HG03439 (cell line): ENCODE measurements around the gene SETD1A.

Experiments
- ATAC-seq: cut with Tn5 transposase; IDR thresholded peaks from one replicate; pipeline ENCODE4 v1.9.1; 2021; ENCODE audit warnings: mild to moderate bottlenecking, moderate library complexity; ENCODE audit not compliant: unreplicated experiment

The SETD1A gene

GRCh38 chr16:30957456-30958174, at the start of gene SETD1A:
TSS of gene SETD1A (plus strand) at chr16:30957754. CDS start at chr16:30958732, 978 bp downstream.
- ATAC-seq: peak; percentile 73

- ATAC-seq: no peak
These were observed 47.0 kb upstream of the SETD1A start for GRCh38 chr16:30910427-30911029.

DNA sequence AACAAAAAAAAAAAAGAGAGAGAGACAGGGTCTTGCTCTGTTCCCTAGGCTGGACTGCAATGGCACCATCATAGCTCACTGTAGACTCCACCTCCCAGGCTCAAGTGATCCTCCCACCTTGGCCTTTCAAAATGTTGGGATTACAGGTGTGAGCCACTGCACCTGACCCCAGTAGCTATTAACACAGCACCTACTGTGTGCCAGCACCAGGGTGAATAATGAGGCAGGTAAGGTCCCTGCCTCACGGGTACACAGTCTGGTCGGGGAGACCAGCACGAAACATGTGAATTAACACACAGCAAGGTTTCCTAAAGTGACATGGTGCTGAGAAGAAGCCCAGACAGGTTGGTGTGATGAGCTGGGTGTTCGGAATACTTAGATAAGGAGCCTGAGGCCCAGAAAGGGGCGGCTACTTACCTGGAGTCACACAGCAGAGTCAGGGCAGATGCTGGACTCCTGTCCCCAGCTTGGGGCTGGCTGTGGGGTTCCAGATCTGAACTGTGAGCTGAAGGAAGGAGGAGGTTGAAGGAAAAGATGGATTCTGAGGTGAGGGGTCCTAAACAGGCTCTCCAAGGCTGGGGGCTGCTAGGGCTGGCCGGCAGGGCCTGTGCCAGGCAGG, 44.7 kb upstream of the SETD1A start:
- no peak for ATAC-seq

DNA sequence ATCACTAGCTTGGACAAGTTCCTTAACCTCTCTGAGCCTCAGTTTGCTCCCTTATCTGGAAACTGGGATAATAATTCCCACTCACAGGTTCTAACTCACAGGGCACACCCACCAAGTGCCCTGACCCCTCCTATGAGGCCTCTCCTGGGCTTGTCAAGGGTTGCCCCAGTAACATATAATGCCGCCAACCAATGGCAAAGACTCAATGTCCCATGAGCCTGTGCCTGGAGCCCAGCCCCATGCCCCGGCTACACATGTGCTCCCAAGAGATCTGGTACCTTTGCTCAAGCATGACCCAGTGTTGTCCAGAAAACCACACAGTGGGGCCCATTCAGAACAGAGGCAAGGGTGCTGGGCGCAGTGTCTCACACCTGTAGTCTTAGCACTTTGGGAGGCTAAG, 42.7 kb upstream of the SETD1A start:
- no peak for ATAC-seq

DNA sequence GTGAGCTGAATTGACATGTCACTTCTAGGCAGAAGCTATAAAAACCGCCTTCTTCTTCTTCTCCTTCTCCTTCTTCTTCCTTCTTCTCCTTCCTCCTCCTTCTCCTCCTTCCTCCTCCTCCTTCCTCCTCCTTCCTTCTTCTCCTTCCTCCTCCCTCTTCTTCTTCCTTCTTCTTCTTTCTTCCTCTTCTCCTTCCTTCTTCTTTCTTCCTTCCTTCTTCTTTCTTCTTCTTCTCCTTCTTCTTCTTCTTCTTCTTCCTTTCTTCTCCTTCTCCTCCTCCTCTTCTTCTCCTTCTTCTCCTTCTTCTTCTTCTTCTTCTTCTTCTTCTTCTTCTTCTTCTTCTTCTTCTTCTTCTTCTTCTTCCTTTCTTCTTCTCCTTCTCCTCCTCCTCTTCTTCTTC, 38.9 kb upstream of the SETD1A start:
- ATAC-seq: no peak

DNA sequence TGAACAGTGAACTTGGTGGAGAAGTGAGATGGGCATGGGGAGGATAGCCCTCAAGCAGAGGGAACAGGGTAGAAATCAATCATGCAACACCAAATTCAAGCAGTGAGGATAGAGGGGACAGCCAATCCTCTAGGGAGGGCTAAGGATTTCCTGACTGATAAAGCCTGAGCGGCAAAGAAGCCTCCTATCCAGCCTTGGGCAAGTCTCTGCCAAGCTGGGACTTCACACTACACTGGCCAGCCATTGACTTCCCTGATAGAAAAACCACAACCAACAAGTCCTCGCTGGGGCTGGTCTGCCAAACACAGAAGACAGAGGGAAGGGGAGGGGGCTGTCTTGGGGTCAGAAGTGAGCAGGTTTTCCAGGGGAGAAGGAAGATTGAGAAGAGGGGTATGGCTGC, 36.7 kb upstream of the SETD1A start:
- ATAC-seq: no peak

- no peak for ATAC-seq
These were observed 36.2 kb upstream of the SETD1A start for GRCh38 chr16:30921459-30921747.

GRCh38 chr16:30921748-30922419, 35.7 kb upstream of the SETD1A start:
- ATAC-seq: peak; percentile 1

- ATAC-seq: peak; percentile 83
These were observed 35.1 kb upstream of the SETD1A start for GRCh38 chr16:30922420-30922959.

DNA sequence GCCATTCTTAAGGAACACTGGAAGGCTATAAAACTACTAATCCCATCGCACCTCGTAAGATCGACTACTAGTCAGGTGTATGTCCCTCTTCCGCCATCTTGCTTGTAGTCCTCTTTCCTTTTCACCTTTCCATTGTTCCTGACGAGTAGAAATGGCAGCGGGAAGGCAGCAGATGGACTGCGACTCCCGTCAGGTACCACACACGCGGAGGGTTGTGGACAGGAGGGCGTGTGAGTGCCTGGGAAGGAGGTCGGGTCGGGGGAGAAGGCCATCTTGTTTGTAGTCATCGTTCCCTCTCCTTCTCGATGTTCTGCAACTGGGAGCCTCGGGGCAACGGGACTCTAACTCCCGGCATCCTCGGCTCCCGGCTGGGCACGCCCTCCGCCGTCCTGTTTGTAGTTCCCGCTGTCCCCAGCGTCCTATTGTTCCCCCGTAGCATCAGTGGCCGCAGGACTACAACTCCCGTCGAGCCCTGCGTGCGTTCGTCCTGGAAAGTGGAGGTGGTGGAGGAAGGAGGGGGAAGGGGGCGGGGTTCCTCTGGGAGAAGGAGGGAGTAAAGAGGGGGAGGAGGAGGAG, 34.5 kb upstream of the SETD1A start:
- peak; percentile 56 for ATAC-seq

DNA sequence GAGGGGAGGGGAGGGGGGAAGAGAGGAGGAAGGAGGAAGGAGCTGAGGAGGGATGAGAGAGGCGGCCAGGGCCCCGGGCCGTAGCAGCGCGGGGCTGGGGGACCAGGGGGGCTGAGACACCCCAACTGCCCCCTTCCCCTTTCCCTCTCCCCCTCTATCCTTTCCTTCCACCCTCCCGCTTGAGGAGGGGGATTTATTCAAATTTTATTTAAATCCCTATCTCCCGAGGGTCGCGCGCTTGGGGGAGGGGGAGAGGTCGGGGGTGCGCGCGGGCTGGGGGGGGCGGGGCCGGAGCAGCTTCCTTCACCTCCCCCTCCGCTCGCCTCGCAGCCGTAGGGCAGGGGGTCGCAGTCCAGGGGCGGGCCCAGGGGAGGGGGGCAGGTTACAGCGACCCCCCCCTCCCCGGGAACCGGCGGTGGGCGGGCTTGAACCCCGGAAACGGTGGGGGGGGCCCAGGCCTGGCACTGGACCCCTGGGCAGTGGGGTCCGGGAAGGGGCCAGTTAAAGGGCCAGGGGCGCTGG, 33.9 kb upstream of the SETD1A start, which contains the start of gene FBXL19:
TSS of gene FBXL19 (plus strand) at position 19 of the 522 bp plus-strand sequence. CDS start 2,183 bp downstream, outside the sequence.
- ATAC-seq: no peak

GRCh38 chr16:30924076-30924912, 33.3 kb upstream of the SETD1A start:
- ATAC-seq: no peak

DNA sequence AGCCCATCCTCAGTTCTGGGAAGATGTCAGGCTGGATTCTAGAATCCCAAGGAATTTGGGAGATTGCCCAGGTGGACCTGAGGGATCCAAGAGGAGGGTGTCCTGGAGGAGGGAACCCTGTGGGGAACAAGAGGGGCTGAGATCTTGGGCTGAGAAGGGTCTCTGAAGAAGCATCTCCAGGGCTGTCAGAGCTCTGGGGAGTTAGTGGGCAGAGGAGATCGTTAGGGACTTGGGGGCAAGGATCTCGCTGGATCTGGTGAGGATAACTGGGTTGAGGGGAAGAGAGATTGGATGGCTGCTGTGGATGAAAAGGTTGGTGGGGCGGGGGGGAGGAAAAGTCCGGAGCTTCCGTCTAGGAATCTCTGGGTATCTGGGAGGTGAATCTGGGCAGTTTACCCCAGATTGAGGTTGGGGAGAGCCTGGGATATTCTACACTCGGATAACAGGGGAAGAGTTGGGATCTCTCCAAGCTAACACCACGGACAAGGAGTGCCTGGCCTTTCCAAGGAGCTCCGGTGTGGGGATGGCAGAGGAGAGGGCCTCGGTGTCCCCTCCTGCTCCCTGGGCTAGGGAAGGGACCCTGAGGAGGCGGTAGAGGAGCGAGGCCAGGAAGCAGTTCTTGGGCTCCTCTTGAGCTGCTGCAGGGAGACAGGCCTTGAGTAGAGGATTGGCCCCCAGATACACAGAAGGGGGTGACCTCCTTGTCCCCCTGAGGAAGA, 32.5 kb upstream of the SETD1A start:
- ATAC-seq: no peak

GRCh38 chr16:30925632-30925987, 31.9 kb upstream of the SETD1A start:
- no peak for ATAC-seq

DNA sequence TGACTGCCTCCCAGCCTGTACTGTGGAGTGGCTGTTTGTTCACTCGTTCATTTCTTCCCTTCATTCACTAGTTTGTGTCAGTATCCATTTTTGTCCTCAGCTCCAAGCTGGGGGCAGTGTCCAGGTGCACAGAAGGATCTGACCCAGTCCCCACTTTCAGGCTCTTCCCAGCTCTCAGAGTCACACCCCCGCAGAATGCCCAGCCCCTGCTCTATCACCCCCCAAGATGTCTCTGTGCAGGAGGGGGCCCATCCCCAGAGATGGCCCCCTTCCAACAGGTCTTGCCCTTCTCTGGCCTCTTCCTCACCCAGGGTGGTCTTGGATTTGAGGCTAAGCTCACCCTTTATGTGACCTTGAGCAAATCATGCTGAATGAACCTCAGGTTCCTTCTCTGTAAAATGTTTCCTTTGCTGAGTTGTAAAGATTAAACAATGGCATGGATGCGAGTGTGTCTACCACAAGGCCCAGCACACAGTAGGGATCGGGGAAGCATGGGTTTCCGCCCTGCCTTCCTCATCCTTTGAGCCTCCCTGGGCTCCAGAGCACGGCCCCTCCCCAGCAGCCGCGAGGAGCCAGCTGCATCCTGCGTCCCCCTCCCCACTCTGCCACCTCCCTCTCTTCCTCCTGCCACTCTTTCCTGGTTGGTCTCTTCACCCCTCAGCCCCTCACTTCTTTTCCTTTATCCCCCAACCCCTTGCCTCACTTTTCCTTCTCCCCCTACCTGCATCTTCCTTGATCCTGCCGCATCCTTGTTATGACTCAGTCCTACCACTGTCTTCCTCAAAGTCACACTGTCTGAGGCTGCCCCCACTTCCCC, 31.4 kb upstream of the SETD1A start:
- ATAC-seq: no peak

GRCh38 chr16:30926937-30927788, 30.4 kb upstream of the SETD1A start:
- ATAC-seq: no peak

GRCh38 chr16:30927789-30928378, 29.7 kb upstream of the SETD1A start:
- no peak for ATAC-seq
